ENCODE measurements around the gene PGD.

Gene PGD

DNA sequence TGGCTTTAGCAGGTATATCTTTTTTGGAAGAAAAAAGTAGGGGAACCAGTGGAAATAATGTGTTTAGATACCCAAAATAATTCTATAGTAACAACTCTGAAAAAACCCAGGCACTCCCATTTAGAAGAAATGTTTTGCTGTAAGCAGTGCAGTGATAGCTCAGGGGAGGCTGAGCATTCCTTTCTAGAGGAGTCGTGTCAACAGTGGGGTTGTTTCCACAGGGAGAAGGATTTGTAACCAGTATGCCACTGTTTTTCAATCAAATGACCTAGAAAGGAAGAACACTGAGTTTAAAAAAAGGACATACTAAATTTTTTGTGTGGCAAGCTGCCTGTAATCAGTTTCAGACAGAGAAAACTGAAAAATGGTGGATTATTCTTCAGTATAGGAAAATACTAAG lies 2.4 kb downstream of the PGD start:
- TF ChIP-seq CTCF (IDR thresholded peaks at IDR 0.05; ENCODE audit: borderline replicate concordance, extremely low read depth, low read length, poor library complexity, severe bottlenecking) (no peak), EZH2 (IDR thresholded peaks at IDR 0.05; ENCODE audit: borderline replicate concordance, low read depth, low read length, severe bottlenecking) (no peak)
- Histone ChIP-seq H3K4me2 (ENCODE audit: insufficient read depth, low read length) (peak overlapping the region; percentile 84; the same call in 1 of the 2 replicates), H4K20me1 (ENCODE audit: insufficient read depth, low read length) (peaks cover 23% of the 10 kb centered on the region), H3K36me3 (ENCODE audit: insufficient read depth, low read length) (peaks cover 58% of the 10 kb centered on the region), H2AFZ (ENCODE audit: low read depth, low read length) (no peak overlapping the region), H3K9ac (ENCODE audit: low read depth, low read length) (0 out of 2 replicates have a peak overlapping the region, but pooled peaks have one; percentile 19), H3K27me3 (ENCODE audit: insufficient read depth, low read length, poor library complexity) (no peaks in the 10 kb centered on the region), H3K9me3 (ENCODE audit: insufficient read depth, low read length, severe bottlenecking) (no peaks in the 10 kb centered on the region), H3K4me1 (ENCODE audit: insufficient read depth, low read length) (peaks cover 39% of the 10 kb centered on the region), H3K27ac (ENCODE audit: low read length) (no peak overlapping the region), H3K79me2 (ENCODE audit: insufficient read depth, low read length) (peaks cover 32% of the 10 kb centered on the region), H3K4me3 (ENCODE audit: low read depth in 1 of 2, low read length in 2 of 2) (no peak overlapping the region)
- ATAC-seq (ENCODE audit: insufficient read depth, low read depth) (no peak), DNase-seq (no peak)

DNA sequence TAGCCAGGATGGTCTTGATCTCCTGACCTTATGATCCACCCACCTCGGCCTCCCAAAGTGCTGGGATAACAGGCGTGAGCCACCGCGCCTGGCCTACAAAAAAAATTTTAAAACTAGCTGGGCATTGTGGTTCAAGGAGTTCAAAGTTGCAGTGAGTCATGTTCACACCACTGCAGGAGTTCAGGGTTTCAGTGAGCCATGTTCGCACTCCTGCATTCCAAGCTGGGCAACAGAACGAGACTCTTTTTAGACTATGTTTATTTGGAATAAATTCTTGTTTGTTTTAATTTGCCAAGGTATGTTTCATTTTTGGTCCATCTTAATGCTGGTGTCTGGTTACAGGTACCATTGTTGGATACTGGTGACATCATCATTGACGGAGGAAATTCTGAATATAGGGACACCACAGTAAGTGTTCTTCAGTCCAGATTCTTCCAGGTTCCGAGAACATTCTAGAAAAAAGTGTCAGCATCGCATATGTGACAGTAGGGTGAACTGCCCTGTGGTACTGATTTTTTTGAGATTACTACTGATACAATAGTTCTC lies 3.9 kb downstream of the PGD start:
- Histone ChIP-seq H3K79me2 (ENCODE audit: insufficient read depth, low read length) (peaks cover 32% of the 10 kb centered on the region), H2AFZ (ENCODE audit: low read depth, low read length) (no peak overlapping the region), H3K4me2 (ENCODE audit: insufficient read depth, low read length) (no peak overlapping the region), H3K9ac (ENCODE audit: low read depth, low read length) (no peak overlapping the region), H3K4me3 (ENCODE audit: low read depth in 1 of 2, low read length in 2 of 2) (no peak overlapping the region), H3K27ac (ENCODE audit: low read length) (no peak overlapping the region), H3K27me3 (ENCODE audit: insufficient read depth, low read length, poor library complexity) (no peaks in the 10 kb centered on the region), H3K9me3 (ENCODE audit: insufficient read depth, low read length, severe bottlenecking) (no peaks in the 10 kb centered on the region), H3K4me1 (ENCODE audit: insufficient read depth, low read length) (peaks cover 28% of the 10 kb centered on the region), H3K36me3 (ENCODE audit: insufficient read depth, low read length) (peaks cover 74% of the 10 kb centered on the region), H4K20me1 (ENCODE audit: insufficient read depth, low read length) (peaks cover 23% of the 10 kb centered on the region)
- TF ChIP-seq CTCF (IDR thresholded peaks at IDR 0.05; ENCODE audit: borderline replicate concordance, extremely low read depth, low read length, poor library complexity, severe bottlenecking) (no peak), EZH2 (IDR thresholded peaks at IDR 0.05; ENCODE audit: borderline replicate concordance, low read depth, low read length, severe bottlenecking) (no peak)
- no peak for ATAC-seq (ENCODE audit: insufficient read depth, low read depth)
- no peak for DNase-seq

DNA sequence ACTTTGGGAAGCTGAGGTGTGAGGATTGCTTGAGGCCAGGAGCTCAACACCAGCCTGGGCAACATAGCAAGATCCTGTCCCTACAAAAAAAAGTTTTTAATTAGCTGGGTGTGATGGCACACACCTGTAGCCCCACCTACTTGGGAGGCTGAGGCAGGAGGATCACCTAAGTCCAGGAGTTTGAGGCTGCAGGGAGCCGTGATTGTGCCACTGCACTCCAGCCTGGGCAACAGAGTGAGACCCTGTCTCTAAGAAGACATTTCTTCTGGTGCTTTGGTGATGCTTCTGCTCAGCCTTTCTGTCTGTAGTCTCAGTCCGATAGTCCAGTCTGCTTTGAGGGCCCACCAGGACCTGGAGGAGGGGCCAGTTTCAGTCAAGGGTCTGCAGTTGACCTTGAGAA lies 8.3 kb downstream of the PGD start:
- TF ChIP-seq CTCF (IDR thresholded peaks at IDR 0.05; ENCODE audit: borderline replicate concordance, extremely low read depth, low read length, poor library complexity, severe bottlenecking) (no peak), EZH2 (IDR thresholded peaks at IDR 0.05; ENCODE audit: borderline replicate concordance, low read depth, low read length, severe bottlenecking) (no peak)
- Histone ChIP-seq H3K4me3 (ENCODE audit: low read depth in 1 of 2, low read length in 2 of 2) (no peak overlapping the region), H3K36me3 (ENCODE audit: insufficient read depth, low read length) (peaks cover 96% of the 10 kb centered on the region), H3K27ac (ENCODE audit: low read length) (no peak overlapping the region), H3K9ac (ENCODE audit: low read depth, low read length) (no peak overlapping the region), H3K9me3 (ENCODE audit: insufficient read depth, low read length, severe bottlenecking) (no peaks in the 10 kb centered on the region), H4K20me1 (ENCODE audit: insufficient read depth, low read length) (peaks cover 3% of the 10 kb centered on the region; the same call in 1 of the 2 replicates), H3K4me1 (ENCODE audit: insufficient read depth, low read length) (no peaks in the 10 kb centered on the region), H3K79me2 (ENCODE audit: insufficient read depth, low read length) (peaks cover 1% of the 10 kb centered on the region), H2AFZ (ENCODE audit: low read depth, low read length) (no peak overlapping the region), H3K4me2 (ENCODE audit: insufficient read depth, low read length) (no peak overlapping the region), H3K27me3 (ENCODE audit: insufficient read depth, low read length, poor library complexity) (no peaks in the 10 kb centered on the region)
- no peak for ATAC-seq (ENCODE audit: insufficient read depth, low read depth)
- DNase-seq: no peak
